Neural progenitor cell (in vitro differentiated cells): ENCODE results near the gene TBC1D17. TPM values are rescaled to one million over a fixed set of nuclear protein-coding genes. Genes with fewer than 3 reads are reported as not detected.
A peak's percentile ranks its signal among the peaks of the same experiment; 100 is the strongest.

Source experiments
- DNase-seq: peaks from one replicate; pipeline ENCODE4 v3.0.0-alpha.2; 2016; ENCODE audit warnings: low spot score
- H2AFZ ChIP-seq: fragments of 200-600 bp; sonication (generic); replicated peaks from 2 replicates; pipeline ENCODE4 v1.6.1; 2016; ENCODE audit warnings: antibody characterized with exemption
- H3F3A ChIP-seq: fragments of 200-600 bp; sonication (generic); 2 replicates; pipeline ENCODE4 v1.6.1; 2016; ENCODE audit warnings: antibody characterized with exemption, low read depth
- H3K27ac ChIP-seq: fragments of 200-600 bp; sonication (generic); 2 replicates; pipeline ENCODE4 v1.5.1; 2016; ENCODE audit warnings: mild to moderate bottlenecking
- H3K27me3 ChIP-seq: fragments of 200-600 bp; sonication (generic); 2 replicates; pipeline ENCODE4 v1.6.1; 2016; ENCODE audit warnings: mild to moderate bottlenecking, moderate library complexity
- H3K36me3 ChIP-seq: fragments of 200-600 bp; sonication (generic); 2 replicates; pipeline ENCODE4 v1.5.1; 2016
- H3K4me1 ChIP-seq: fragments of 200-600 bp; sonication (generic); 2 replicates; pipeline ENCODE4 v1.6.1; 2016; ENCODE audit warnings: mixed run types
- H3K4me2 ChIP-seq: fragments of 200-600 bp; sonication (generic); 2 replicates; pipeline ENCODE4 v1.6.1; 2016
- H3K4me3 ChIP-seq: fragments of 200-600 bp; sonication (generic); 2 replicates; pipeline ENCODE4 v1.5.1; 2016
- H3K79me2 ChIP-seq: fragments of 200-600 bp; sonication (generic); 2 replicates; pipeline ENCODE4 v1.6.1; 2016; ENCODE audit warnings: low read depth
- H3K9ac ChIP-seq: fragments of 200-600 bp; sonication (generic); 2 replicates; pipeline ENCODE4 v1.6.1; 2016
- H3K9me3 ChIP-seq: fragments of 200-600 bp; sonication (generic); 2 replicates; pipeline ENCODE4 v1.5.1; 2016; ENCODE audit warnings: low read depth
- H4K20me1 ChIP-seq: fragments of 200-600 bp; sonication (generic); 2 replicates; pipeline ENCODE4 v1.6.1; 2016; ENCODE audit warnings: low read depth
- H3K27ac Mint-ChIP-seq: 3 replicates; pipeline ENCODE4 v1.8.0; 2021; ENCODE audit warnings: mixed read lengths
- H3K27me3 Mint-ChIP-seq: 2 replicates; pipeline ENCODE4 v1.8.0; 2022; ENCODE audit warnings: low read depth, mild to moderate bottlenecking, inconsistent platforms, moderate library complexity, mixed read lengths; ENCODE audit not compliant: insufficient read depth
- H3K36me3 Mint-ChIP-seq: 3 replicates; pipeline ENCODE4 v1.8.0; 2021; ENCODE audit warnings: mixed read lengths
- H3K4me1 Mint-ChIP-seq: 3 replicates; pipeline ENCODE4 v1.8.0; 2021; ENCODE audit warnings: mixed read lengths
- H3K4me3 Mint-ChIP-seq: 3 replicates; pipeline ENCODE4 v1.8.0; 2021; ENCODE audit warnings: mild to moderate bottlenecking, moderate library complexity, mixed read lengths
- H3K9me3 Mint-ChIP-seq: 3 replicates; pipeline ENCODE4 v1.8.0; 2020; ENCODE audit warnings: mixed read lengths
- EZH2 ChIP-seq: fragments of 200-600 bp; sonication (generic); IDR thresholded peaks from 2 replicates; pipeline ENCODE4 v1.6.1; 2017; ENCODE audit warnings: antibody characterized with exemption, mild to moderate bottlenecking, moderate library complexity
- EZH2phosphoT487 ChIP-seq: fragments of 200-600 bp; sonication (generic); IDR thresholded peaks from 2 replicates; pipeline ENCODE4 v1.6.1; 2017; ENCODE audit warnings: antibody characterized with exemption
- total RNA-seq: library from RNA; depleted of rRNA; stranded (reverse); fragments of >200 nt; gene quantifications from 2 replicates; pipeline ENCODE4 v1.2.3, GENCODE V29; 2015; ENCODE audit warnings: low replicate concordance
- TF ChIP-seq, protein P1 (sequence below): fragments of 200-600 bp; sonication (generic); IDR thresholded peaks from 2 replicates; pipeline ENCODE4 v1.5.1; 2017; ENCODE audit warnings: antibody characterized with exemption, mild to moderate bottlenecking

TBC1D17 gene
- total RNA-seq, 1 donor from 2014 or later: 10.4 TPM

DNA sequence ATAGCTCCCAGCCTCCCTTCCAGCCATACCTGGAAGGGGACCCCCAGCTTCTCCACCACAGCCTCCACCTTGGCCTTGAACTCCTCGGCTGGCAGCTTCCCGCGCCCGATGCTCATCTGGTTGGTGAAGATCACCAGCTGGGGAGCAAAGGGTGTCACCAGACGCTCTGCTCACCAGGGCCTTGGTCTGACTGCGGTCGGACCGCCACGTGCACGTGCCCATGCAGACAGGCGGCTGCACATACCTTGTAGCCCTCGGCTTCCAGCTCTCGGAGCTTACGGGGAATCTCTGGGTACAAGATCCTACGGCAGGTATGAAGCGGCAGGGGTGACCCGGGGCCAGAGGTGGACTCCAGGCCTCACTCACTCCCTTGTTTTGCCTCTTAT is 13.6 kb upstream of the TBC1D17 start:
- peaks cover 27% of the 10 kb centered on the region for H3K36me3 Mint-ChIP-seq
- H3K27ac Mint-ChIP-seq: no peak overlapping the region

GRCh38 chr19:49864890-49865289 is 12.6 kb upstream of the TBC1D17 start:
- H3K4me3 ChIP-seq: peak overlapping the region; percentile 72
- Mint-ChIP-seq H3K27ac (no peak overlapping the region), H3K9me3 (no peaks in the 10 kb centered on the region)

More for the DNA sequence above, 13.6 kb upstream of the TBC1D17 start:
- peaks cover 92% of the 10 kb centered on the region for H3F3A ChIP-seq
- H3K36me3 ChIP-seq: no peaks in the 10 kb centered on the region
- no peaks in the 10 kb centered on the region for H3K27me3 ChIP-seq
- no peak overlapping the region for H3K4me2 ChIP-seq
- no peaks in the 10 kb centered on the region for H3K9me3 ChIP-seq
- H3K9ac ChIP-seq: no peak overlapping the region
- peaks cover 38% of the 10 kb centered on the region for H3K79me2 ChIP-seq
- no peak overlapping the region for H3K27ac ChIP-seq
- no peak for DNase-seq
- H4K20me1 ChIP-seq: peaks cover 64% of the 10 kb centered on the region
- no peak overlapping the region for H2AFZ ChIP-seq
- TF ChIP-seq EZH2 (no peak), EZH2phosphoT487 (no peak)
- TF ChIP-seq, protein P1, sequence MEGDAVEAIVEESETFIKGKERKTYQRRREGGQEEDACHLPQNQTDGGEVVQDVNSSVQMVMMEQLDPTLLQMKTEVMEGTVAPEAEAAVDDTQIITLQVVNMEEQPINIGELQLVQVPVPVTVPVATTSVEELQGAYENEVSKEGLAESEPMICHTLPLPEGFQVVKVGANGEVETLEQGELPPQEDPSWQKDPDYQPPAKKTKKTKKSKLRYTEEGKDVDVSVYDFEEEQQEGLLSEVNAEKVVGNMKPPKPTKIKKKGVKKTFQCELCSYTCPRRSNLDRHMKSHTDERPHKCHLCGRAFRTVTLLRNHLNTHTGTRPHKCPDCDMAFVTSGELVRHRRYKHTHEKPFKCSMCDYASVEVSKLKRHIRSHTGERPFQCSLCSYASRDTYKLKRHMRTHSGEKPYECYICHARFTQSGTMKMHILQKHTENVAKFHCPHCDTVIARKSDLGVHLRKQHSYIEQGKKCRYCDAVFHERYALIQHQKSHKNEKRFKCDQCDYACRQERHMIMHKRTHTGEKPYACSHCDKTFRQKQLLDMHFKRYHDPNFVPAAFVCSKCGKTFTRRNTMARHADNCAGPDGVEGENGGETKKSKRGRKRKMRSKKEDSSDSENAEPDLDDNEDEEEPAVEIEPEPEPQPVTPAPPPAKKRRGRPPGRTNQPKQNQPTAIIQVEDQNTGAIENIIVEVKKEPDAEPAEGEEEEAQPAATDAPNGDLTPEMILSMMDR: no peak
- peaks cover 51% of the 10 kb centered on the region for H3K4me1 Mint-ChIP-seq
- peaks cover 15% of the 10 kb centered on the region for H3K27me3 Mint-ChIP-seq
- H3K4me3 Mint-ChIP-seq: no peak overlapping the region
- H3K9me3 Mint-ChIP-seq: no peaks in the 10 kb centered on the region
- H3K4me3 ChIP-seq: no peak overlapping the region
- peaks cover 8% of the 10 kb centered on the region for H3K4me1 ChIP-seq

GRCh38 chr19:49866933-49867782 is 10.3 kb upstream of the TBC1D17 start, which contains the start of gene PNKP:
PNKP (minus strand) TSS chr19:49867576; CDS start chr19:49867204, 372 bp downstream.
- peaks cover 11% of the 10 kb centered on the region for H3K27me3 Mint-ChIP-seq
- H3K4me3 ChIP-seq: peak within 1 kb of the TSS; percentile 72
- H3K9me3 Mint-ChIP-seq: no peaks in the 10 kb centered on the region
- peaks cover 44% of the 10 kb centered on the region for H3K79me2 ChIP-seq
- H3K4me2 ChIP-seq: peak within 1 kb of the TSS; percentile 89
- TF ChIP-seq EZH2phosphoT487 (no peak), EZH2 (no peak)
- TF ChIP-seq, protein P1: no peak
- H3K36me3 Mint-ChIP-seq: peaks cover 22% of the 10 kb centered on the region
- H3K27me3 ChIP-seq: no peaks in the 10 kb centered on the region
- no peaks in the 10 kb centered on the region for H3K36me3 ChIP-seq
- peaks cover 15% of the 10 kb centered on the region for H3K4me1 ChIP-seq
- peak within 1 kb of the TSS; percentile 98 for H2AFZ ChIP-seq
- H3F3A ChIP-seq: peaks cover 75% of the 10 kb centered on the region
- no peak within 1 kb of the TSS for H3K4me3 Mint-ChIP-seq
- H4K20me1 ChIP-seq: peaks cover 33% of the 10 kb centered on the region
- DNase-seq: peak; percentile 93
- H3K27ac ChIP-seq: peak within 1 kb of the TSS; percentile 13
- H3K9ac ChIP-seq: peak within 1 kb of the TSS; percentile 17
- H3K27ac Mint-ChIP-seq: peak within 1 kb of the TSS; percentile 98
- H3K9me3 ChIP-seq: no peaks in the 10 kb centered on the region
- peaks cover 53% of the 10 kb centered on the region for H3K4me1 Mint-ChIP-seq

More at GRCh38 chr19:49864890-49865289, 12.6 kb upstream of the TBC1D17 start:
- no peak for DNase-seq
- Histone ChIP-seq H3K4me2 (peak overlapping the region; percentile 89), H3K4me1 (peaks cover 9% of the 10 kb centered on the region), H3K27me3 (no peaks in the 10 kb centered on the region), H3F3A (peaks cover 88% of the 10 kb centered on the region), H3K27ac (no peak overlapping the region), H3K36me3 (no peaks in the 10 kb centered on the region), H3K9ac (no peak overlapping the region), H4K20me1 (peaks cover 55% of the 10 kb centered on the region), H3K9me3 (no peaks in the 10 kb centered on the region), H2AFZ (no peak overlapping the region), H3K79me2 (peaks cover 38% of the 10 kb centered on the region)
- peaks cover 14% of the 10 kb centered on the region for H3K27me3 Mint-ChIP-seq
- H3K4me1 Mint-ChIP-seq: peaks cover 50% of the 10 kb centered on the region
- H3K36me3 Mint-ChIP-seq: peaks cover 23% of the 10 kb centered on the region
- H3K4me3 Mint-ChIP-seq: peak overlapping the region; percentile 46
- TF ChIP-seq EZH2phosphoT487: no peak
- TF ChIP-seq, protein P1: no peak
- TF ChIP-seq EZH2: no peak
